GM21526 (cell line): ENCODE measurements around the gene KRTAP5-2.
"Not testable (repeated sequence)": the region's sequence is repeated elsewhere in the genome, so short reads cannot be mapped to it uniquely, and the experiment has no call there.

Experiments
- ATAC-seq: cut with Tn5 transposase; IDR thresholded peaks from one replicate; pipeline ENCODE4 v1.9.1; 2021; ENCODE audit warnings: moderate library complexity; ENCODE audit not compliant: unreplicated experiment, low FRiP score

Gene KRTAP5-2

GRCh38 chr11:1628506-1629325 is 30.6 kb upstream of the KRTAP5-2 start:
- ATAC-seq: peak; percentile 56

- no peak for ATAC-seq
These were observed 27.4 kb upstream of the KRTAP5-2 start for GRCh38 chr11:1625541-1625940.

- ATAC-seq: no peak
These were observed 26.5 kb upstream of the KRTAP5-2 start for GRCh38 chr11:1624621-1625020.

GRCh38 chr11:1623716-1624115 is 25.6 kb upstream of the KRTAP5-2 start:
- no peak for ATAC-seq

GRCh38 chr11:1622086-1622485 is 24.0 kb upstream of the KRTAP5-2 start, which contains the start of gene KRTAP5-4:
Gene KRTAP5-4 (minus strand): TSS chr11:1622138. CDS start chr11:1622093, 45 bp downstream.
- ATAC-seq: no peak

- ATAC-seq: no peak
These were observed 21.4 kb upstream of the KRTAP5-2 start for GRCh38 chr11:1619449-1619848.

- ATAC-seq: no peak
These were observed 20.1 kb upstream of the KRTAP5-2 start for GRCh38 chr11:1618231-1618630.

GRCh38 chr11:1608363-1608762 is 10.3 kb upstream of the KRTAP5-2 start, which contains the start of gene KRTAP5-3:
Gene KRTAP5-3 (minus strand): TSS chr11:1608463. CDS start chr11:1608385, 78 bp downstream.
- no peak for ATAC-seq

- ATAC-seq: not testable (repeated sequence)
These were observed 9.8 kb upstream of the KRTAP5-2 start for GRCh38 chr11:1607901-1608300.

GRCh38 chr11:1607156-1607845 is 9.2 kb upstream of the KRTAP5-2 start:
- not testable (repeated sequence) for ATAC-seq

- peak; percentile 92 for ATAC-seq
These were observed 7.8 kb upstream of the KRTAP5-2 start for GRCh38 chr11:1605923-1606322.

GRCh38 chr11:1604711-1605110 is 6.6 kb upstream of the KRTAP5-2 start:
- ATAC-seq: no peak

GRCh38 chr11:1604181-1604580 is 6.1 kb upstream of the KRTAP5-2 start:
- ATAC-seq: no peak

- ATAC-seq: no peak
These were observed 5.5 kb upstream of the KRTAP5-2 start for GRCh38 chr11:1603629-1604028.

- not testable (repeated sequence) for ATAC-seq
These were observed 3.6 kb upstream of the KRTAP5-2 start for GRCh38 chr11:1601663-1602062.

GRCh38 chr11:1600626-1601025 is 2.5 kb upstream of the KRTAP5-2 start:
- ATAC-seq: no peak

GRCh38 chr11:1598816-1599215 is 722 bp upstream of the KRTAP5-2 start:
- ATAC-seq: no peak

GRCh38 chr11:1598406-1598805 is 312 bp upstream of the KRTAP5-2 start:
- ATAC-seq: not testable (repeated sequence)

GRCh38 chr11:1597331-1597993 is 632 bp downstream of the KRTAP5-2 start:
- no peak for ATAC-seq

GRCh38 chr11:1596576-1597121 is 1.4 kb downstream of the KRTAP5-2 start:
- ATAC-seq: not testable (repeated sequence)
